ENCODE results near the gene DCBLD1. TPM values are rescaled to one million over a fixed set of nuclear protein-coding genes. Genes with fewer than 3 reads are reported as not detected.

Gene DCBLD1
- polyA plus RNA-seq, 3 donors = 4.2 to 5.5 (median 4.7) TPM

GRCh38 chr6:117494283-117494682 is 11.8 kb downstream of the DCBLD1 start:
- H3K27ac ChIP-seq (ENCODE audit: low read depth, low read length) = no peak overlapping the region
- WGBS, 3 donors = 35 to 48% (median 44%) methylated on average over 2 of the region's 2 CpGs

GRCh38 chr6:117494694-117495318 is 12.3 kb downstream of the DCBLD1 start:
- no peak overlapping the region for H3K27ac ChIP-seq (ENCODE audit: low read depth, low read length)

DNA sequence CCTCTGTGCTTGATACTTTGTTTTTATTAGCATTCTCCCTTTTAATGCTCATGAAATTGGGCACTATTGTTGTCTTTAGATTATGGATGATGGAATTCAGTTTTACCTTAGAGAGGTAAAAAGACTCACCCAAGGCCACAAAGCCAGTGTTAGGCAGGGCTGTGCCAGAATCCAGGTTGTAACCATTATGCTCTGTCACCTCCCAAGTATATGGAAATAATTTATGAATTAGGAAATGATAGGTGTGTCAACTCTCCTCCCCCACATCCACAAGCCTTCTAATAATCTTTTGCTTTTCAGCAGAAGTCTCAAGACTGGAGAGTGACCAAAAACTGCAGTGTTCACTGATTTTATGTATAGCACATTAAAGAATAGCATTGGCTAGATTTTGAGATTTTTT is 13.0 kb downstream of the DCBLD1 start:
- H3K27ac ChIP-seq (ENCODE audit: low read depth, low read length) = no peak overlapping the region

More at GRCh38 chr6:117494694-117495318, 12.3 kb downstream of the DCBLD1 start:
- 57 to 63% (median 61%) methylated on average over 3 of the region's 3 CpGs for WGBS, 3 donors

DNA sequence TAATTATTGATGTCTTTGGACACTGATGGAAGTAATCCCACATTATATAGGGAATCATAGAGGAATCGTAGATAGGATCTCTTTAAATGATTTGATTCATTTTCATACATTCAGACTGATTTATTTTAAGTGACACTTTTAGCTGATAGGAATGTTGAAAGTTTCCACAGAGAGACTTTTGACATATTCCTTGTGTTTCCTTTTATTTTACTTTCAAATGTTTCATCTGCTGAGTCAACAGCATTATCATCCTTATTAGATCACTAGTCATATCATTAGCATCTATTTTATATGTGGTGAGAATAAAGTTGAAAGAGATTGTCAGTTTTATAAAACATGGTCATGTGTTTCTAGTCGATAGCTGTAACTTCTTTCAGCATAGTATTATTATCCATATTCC is 13.4 kb downstream of the DCBLD1 start:
- H3K27ac ChIP-seq (ENCODE audit: low read depth, low read length) = no peak overlapping the region
- WGBS, 3 donors = 91 to 94% (median 92%) methylated on average over 2 of the region's 2 CpGs

DNA sequence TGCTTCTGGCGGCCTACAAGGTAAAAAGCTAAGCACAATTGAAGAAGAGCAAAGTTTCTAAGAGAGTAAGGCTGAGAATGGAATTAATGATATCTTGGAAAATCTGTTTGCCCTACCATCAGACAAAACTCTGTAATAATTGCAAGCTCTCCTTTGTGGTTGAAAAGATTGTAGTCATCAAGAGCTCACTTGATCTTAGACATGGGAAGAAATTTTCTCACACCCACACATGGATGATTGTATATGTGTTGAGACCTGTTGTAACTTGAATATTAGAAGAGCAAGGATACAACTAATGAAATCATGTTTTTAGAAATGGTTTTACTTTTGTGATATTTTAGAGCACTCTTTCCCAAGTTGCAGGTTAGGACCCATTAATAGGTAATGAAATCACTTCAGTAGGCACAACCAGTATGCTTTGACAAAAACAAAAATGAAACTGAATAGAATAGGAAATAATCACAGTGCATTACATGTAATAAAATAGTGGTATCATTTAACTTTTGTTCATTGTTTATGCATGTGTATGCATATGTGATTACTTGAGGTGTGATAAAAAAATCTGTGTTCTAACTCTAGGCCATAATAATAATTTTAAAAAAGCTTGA is 14.0 kb downstream of the DCBLD1 start:
- 44 to 96% (median 93%) methylated on average over 1 of the region's 1 CpG for WGBS, 3 donors
- H3K27ac ChIP-seq (ENCODE audit: low read depth, low read length) = no peak overlapping the region

GRCh38 chr6:117497237-117497636 is 14.8 kb downstream of the DCBLD1 start:
- WGBS, 3 donors = 69 to 88% (median 79%) methylated on average over 1 of the region's 1 CpG
- no peak overlapping the region for H3K27ac ChIP-seq (ENCODE audit: low read depth, low read length)

DNA sequence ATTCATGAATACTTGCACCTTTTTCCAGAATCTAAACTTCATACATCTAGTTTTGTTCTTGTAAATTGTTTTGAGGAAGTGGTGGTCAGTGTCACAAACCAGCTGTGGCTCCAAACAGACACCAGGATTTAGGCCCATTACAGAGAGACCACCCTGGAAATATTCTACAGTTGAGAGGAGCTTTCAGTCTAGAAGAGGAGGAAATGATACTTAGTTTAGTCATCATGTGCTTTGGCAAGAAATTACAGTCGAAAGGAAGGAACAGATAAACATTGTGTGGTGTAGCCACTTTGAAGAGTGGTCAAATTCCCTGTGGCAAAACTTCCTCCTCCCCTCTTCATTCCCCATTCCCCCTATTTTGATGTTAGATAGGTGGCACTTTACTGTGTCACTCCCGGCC is 15.7 kb downstream of the DCBLD1 start:
- WGBS, 3 donors = 31 to 71% (median 37%) methylated on average over 2 of the region's 2 CpGs
- H3K27ac ChIP-seq (ENCODE audit: low read depth, low read length) = no peak overlapping the region

GRCh38 chr6:117501722-117502121 is 19.2 kb downstream of the DCBLD1 start:
- WGBS, 3 donors = 68 to 100% (median 76%) methylated on average over 2 of the region's 2 CpGs
- H3K27ac ChIP-seq (ENCODE audit: low read depth, low read length) = no peak overlapping the region

GRCh38 chr6:117502580-117502979 is 20.1 kb downstream of the DCBLD1 start:
- 86 to 100% (median 97%) methylated on average over 1 of the region's 1 CpG for WGBS, 3 donors
- no peak overlapping the region for H3K27ac ChIP-seq (ENCODE audit: low read depth, low read length)

- no peak overlapping the region for H3K27ac ChIP-seq (ENCODE audit: low read depth, low read length)
- 43 to 69% (median 68%) methylated on average over 2 of the region's 2 CpGs for WGBS, 3 donors
These were observed 20.7 kb downstream of the DCBLD1 start for GRCh38 chr6:117503211-117503610.

DNA sequence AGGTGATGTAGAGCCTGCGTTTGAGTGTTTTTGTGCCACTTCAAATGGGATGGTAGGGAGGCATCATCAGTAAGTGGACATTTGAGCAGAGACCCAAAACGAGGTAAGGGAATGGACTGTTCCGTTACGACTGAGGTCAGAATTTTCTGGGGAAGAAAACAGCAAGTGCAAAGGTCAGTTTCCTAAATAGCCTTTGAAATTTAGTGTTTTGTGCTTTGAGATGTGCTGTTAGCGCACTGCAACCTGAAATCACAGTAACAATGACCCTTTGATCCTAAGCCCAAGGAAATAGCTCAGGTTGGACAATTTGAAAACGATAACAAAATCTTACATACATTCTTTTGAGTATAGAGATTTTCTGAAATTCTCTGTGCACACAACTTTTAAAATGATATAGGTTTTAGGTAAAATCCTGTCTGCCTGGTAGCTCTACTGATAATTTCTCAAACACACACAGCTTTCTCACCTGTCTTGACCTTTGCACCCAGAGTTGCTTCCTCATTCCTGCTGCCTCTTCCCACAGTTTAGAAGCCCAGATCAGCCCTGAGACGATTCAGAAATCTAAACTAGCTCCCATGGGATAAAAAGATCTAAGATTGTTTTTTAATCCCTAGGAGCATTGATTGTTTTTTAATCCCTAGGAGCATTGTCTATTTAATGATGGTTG is 22.1 kb downstream of the DCBLD1 start:
- no peak overlapping the region for H3K27ac ChIP-seq (ENCODE audit: low read depth, low read length)
- 70 to 86% (median 85%) methylated on average over 7 of the region's 7 CpGs for WGBS, 3 donors

- no peak overlapping the region for H3K27ac ChIP-seq (ENCODE audit: low read depth, low read length)
- 70 to 80% (median 74%) methylated on average over 4 of the region's 4 CpGs for WGBS, 3 donors
These were observed 22.8 kb downstream of the DCBLD1 start for GRCh38 chr6:117505311-117505710.

GRCh38 chr6:117506180-117506835 is 23.8 kb downstream of the DCBLD1 start:
- no peak overlapping the region for H3K27ac ChIP-seq (ENCODE audit: low read depth, low read length)
- WGBS, 3 donors = 61 to 76% (median 73%) methylated on average over 3 of the region's 3 CpGs

DNA sequence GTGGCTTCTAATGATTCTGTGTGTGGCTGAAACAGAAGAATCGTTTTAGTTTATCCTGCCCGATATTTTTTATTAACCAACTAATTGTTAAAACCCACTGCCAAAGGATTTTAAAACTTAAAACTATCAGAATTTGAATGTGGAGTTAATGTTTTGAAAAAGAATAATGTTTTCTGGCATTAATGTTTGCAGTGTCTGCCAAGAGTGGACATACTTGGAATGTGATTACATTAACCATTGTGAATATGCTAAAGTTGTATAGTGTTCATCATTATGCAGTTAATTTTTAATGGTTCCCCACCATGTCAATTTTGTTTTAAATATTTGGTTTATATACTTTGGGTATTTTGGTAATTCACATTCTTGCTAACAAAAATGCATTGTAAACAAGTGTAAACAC is 24.4 kb downstream of the DCBLD1 start:
- 61 to 67% (median 64%) methylated on average over 2 of the region's 2 CpGs for WGBS, 3 donors
- no peak overlapping the region for H3K27ac ChIP-seq (ENCODE audit: low read depth, low read length)

- no peak overlapping the region for H3K27ac ChIP-seq (ENCODE audit: low read depth, low read length)
- 91 to 97% (median 94%) methylated on average over 4 of the region's 4 CpGs for WGBS, 3 donors
These were observed 26.0 kb downstream of the DCBLD1 start for GRCh38 chr6:117508450-117508971.

DNA sequence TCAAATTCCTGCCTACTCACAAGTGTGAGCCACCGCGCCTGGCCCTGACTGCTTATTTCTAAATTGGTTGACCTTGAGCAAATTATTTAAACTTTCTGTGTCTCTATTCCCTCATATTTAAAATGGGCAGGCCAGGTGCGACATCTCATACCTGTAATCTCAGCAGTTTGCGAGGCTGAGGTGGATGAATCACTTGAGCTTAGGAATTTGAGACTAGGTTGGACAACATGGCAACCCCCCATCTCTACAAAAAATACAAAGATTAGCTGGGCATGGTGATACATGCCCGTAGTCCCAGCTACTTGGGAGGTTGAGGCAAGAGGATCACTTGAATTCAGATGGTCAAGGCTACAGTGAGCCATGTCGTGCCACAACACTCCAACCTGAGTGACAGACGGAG is 26.5 kb downstream of the DCBLD1 start:
- WGBS, 3 donors = 96 to 99% (median 98%) methylated on average over 7 of the region's 7 CpGs
- H3K27ac ChIP-seq (ENCODE audit: low read depth, low read length) = no peak overlapping the region

DNA sequence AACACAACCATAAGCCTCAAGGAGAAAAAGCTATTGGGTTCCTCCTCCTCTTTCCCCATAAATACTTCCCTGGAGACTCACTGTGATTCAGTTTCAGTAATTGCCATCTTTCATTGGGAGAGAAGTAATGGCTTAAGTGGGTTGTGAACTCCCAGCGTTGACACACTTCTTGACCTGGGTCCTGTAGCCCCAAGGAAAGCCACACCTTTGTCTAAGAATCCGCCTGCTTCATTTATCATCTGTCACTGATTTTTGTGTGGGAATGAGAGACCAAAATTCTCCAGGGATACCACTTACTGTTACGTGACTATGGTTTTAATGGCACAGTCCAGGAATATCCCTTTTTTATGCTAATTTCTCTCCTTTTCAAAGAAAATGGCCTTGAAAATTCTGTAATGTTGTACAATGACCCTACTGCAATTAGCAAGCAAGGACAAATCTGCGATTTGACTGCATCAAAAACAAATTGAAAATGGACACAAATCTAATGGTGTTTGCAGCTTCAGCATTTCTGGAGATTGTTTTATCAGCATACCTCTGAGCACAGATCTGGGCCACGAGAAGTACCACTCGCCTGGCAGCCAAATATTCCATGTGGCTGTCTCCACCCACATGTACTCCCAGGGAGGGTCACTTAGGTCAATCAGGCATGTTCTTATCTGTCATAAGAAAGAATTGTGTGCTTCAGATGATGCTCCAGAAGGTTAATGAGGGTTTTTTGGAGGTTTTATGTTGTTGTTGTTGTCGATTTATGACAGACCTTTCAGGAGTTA is 29.8 kb downstream of the DCBLD1 start:
- WGBS, 3 donors = 80 to 88% (median 84%) methylated on average over 7 of the region's 7 CpGs
- H3K27ac ChIP-seq (ENCODE audit: low read depth, low read length) = no peak overlapping the region

DNA sequence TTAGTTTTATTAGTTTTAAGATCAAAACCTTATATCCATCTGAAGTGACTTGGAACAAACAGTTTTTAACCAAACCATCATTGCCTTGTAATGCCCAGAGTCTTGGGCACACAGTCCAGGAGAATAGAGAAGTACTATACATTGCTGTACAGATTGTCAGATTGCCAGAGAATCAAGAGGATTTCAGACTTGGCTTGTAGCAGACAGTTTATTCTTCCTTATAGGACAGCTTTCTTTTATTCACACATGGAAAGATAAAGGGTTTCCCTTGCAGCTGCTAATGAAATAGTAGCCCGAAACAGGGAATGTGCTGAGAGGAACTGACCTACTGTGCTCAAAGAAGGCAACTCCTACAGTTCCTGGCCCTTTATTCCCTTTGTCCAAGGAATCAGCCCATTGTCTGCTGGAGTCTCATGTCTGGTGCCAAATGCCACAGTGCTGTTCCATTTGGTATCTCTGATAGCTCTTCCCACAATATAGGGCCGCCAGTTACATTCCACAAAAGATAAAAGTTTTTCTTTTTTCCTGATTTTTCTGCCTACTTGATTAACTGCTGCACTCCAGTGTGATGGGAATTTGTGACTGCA is 30.6 kb downstream of the DCBLD1 start:
- H3K27ac ChIP-seq (ENCODE audit: low read depth, low read length) = no peak overlapping the region
- 75 to 88% (median 87%) methylated on average over 2 of the region's 2 CpGs for WGBS, 3 donors
